LNCaP clone FGC (cell line): ENCODE measurements around the gene SYNM.

Source experiments
- DNase-seq: peaks from one replicate; pipeline ENCODE4 v3.0.0-alpha.2; 2011; ENCODE audit warnings: low read depth
- H3K4me3 ChIP-seq: 2 replicates; pipeline ENCODE4 v1.5.1; 2011; ENCODE audit warnings: mild to moderate bottlenecking, low read depth, low read length, control low read depth
- CTCF ChIP-seq: IDR thresholded peaks from 2 replicates; pipeline ENCODE4 v1.5.1; 2012; ENCODE audit warnings: mild to moderate bottlenecking; ENCODE audit not compliant: control insufficient read depth, insufficient read depth; ENCODE audit errors: extremely low read depth

Gene SYNM

DNA sequence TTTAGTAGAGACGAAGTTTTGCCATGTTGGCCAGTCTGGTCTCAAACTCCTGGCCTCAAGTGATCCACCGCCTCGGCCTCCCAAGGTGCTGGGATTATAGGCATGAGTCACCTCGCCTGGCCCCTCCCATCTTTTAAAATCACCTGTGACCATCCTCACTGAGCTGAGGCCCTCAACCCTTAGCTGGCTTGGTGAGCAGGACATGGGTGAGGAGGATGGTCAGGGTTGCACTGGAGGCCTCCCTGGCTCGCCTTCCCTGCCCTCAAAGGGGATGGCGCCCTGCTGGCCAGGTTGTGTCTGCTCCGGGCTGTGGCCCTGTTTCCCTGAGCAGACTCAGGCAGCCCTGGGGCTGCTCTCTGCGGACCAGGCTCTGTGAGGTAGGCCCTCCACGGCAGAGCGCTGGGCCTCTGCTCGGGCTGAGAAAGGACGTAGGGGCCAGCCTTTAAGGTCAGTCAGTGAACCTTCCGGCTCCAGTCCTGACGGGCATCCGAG is 33.7 kb downstream of the SYNM start:
- no peak for DNase-seq
- no peak overlapping the region for H3K4me3 ChIP-seq
- TF ChIP-seq CTCF = no peak

DNA sequence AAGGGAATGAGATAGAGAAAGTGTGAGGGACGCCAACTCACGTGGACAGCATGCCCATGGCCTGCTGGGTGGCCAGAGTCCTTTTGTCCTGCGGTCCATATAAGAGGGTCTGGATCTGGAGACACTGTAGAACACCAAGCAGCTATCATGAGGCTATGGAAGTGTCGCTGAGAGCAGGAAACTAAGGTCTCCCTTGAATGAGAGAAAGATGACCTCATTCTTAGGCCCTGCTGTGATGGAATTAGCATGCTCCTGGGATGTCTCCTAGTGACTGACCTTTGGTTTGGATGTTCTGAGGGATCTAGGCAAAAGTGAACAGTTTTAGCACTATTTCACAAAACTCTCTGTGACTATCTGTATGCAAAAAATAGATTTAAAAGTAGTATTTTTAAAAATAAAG is 34.4 kb downstream of the SYNM start:
- no peak for DNase-seq
- no peak overlapping the region for H3K4me3 ChIP-seq
- no peak for TF ChIP-seq CTCF

GRCh38 chr15:99140590-99140989 is 35.7 kb downstream of the SYNM start:
- no peak for TF ChIP-seq CTCF
- no peak overlapping the region for H3K4me3 ChIP-seq
- no peak for DNase-seq

- no peak overlapping the region for H3K4me3 ChIP-seq
- TF ChIP-seq CTCF = no peak
- no peak for DNase-seq
Measured at GRCh38 chr15:99141943-99142342, 37.1 kb downstream of the SYNM start.

DNA sequence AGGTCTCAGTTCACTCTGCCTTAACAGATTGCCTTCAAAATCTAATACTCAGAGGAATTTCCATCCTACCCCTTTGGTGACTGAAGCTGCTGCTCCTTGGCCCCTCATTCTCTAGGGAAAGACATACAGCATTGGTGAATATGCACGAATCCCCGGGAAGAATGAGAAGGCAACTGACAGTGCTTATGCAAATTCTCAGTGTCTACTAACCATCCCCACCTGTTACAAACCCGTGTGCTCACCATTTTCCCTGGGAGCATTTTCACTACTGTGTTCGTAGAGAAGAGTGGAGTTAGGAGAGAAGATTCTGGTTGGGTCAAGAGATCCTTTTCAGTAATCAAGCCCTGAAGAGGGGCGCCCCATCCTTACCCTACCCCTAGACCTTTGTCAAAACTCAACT is 37.7 kb downstream of the SYNM start:
- no peak overlapping the region for H3K4me3 ChIP-seq
- TF ChIP-seq CTCF = no peak
- DNase-seq = no peak

- no peak overlapping the region for H3K4me3 ChIP-seq
- no peak for DNase-seq
- TF ChIP-seq CTCF = no peak
Measured at GRCh38 chr15:99143242-99143641, 38.4 kb downstream of the SYNM start.
